GM12878 (cell line): ENCODE results near the gene TMEM18. TPM values are rescaled to one million over a fixed set of nuclear protein-coding genes. Genes with fewer than 3 reads are reported as not detected.
A peak's percentile ranks its signal among the peaks of the same experiment; 100 is the strongest.

Experiments used
- ATAC-seq: fragments of 200-7000 bp; cut with Tn5 transposase; 3 replicates; pipeline ENCODE4 v1.9.1; 2020; ENCODE audit warnings: mild to moderate bottlenecking, moderate library complexity
- BruUV-seq: library from RNA; stranded (reverse); fragments of 400-500 nt; replicated peaks from 2 replicates; lab custom pipeline; 2021; lab: Mats Ljungman, UMichigan
- CTCF ChIA-PET: fragments of 300-600 bp; sonication (Branson Sonifier 250); formaldehyde crosslinking; extraction: SDS; loops from one replicate; lab custom pipeline; 2021; ENCODE audit warnings: inconsistent platforms; lab: Yijun Ruan, JAX
- POLR2A ChIA-PET: fragments of 350-600 bp; formaldehyde crosslinking; extraction: SDS; loops from one replicate; lab custom pipeline; 2021; ENCODE audit warnings: inconsistent platforms; lab: Charles Lee
- RAD21 ChIA-PET: fragments of 300-600 bp; sonication (Branson Sonifier 250); formaldehyde crosslinking; loops from one replicate; lab custom pipeline; 2023; ENCODE audit warnings: antibody characterized with exemption; ENCODE audit not compliant: unreplicated experiment; lab: Charles Lee
- SMC1A ChIA-PET: fragments of 300-600 bp; sonication (Branson Sonifier 250); formaldehyde crosslinking; loops from one replicate; lab custom pipeline; 2023; ENCODE audit not compliant: unreplicated experiment, uncharacterized antibody; lab: Charles Lee
- DNase-seq: peaks from one replicate; pipeline ENCODE4 v3.0.0-alpha.2; 2011; ENCODE audit warnings: low read depth, low spot score
- FAIRE-seq: peaks from 3 replicates; lab custom pipeline; 2011; peaks lifted over from hg19 to GRCh38; lab: Jason Lieb, UNC
- H2AFZ ChIP-seq: 2 replicates; pipeline ENCODE4 v1.6.0; 2011; ENCODE audit warnings: low read depth, low read length, control low read depth; ENCODE audit not compliant: control insufficient read depth
- H3K27ac ChIP-seq: 2 replicates; pipeline ENCODE4 v1.5.1; 2011; ENCODE audit warnings: control low read depth; ENCODE audit not compliant: control insufficient read depth, insufficient read depth
- H3K27me3 ChIP-seq, 2 experiments: replicated peaks in 1 of 2; 2 replicates each; pipeline versions ENCODE4 v1.6.0 to v1.6.1; 2011; ENCODE audit warnings: low read length in 1 of 2; ENCODE audit not compliant: control insufficient read depth in 2 of 2, insufficient read depth in 2 of 2
- H3K36me3 ChIP-seq, 2 experiments: 2 replicates each; pipeline ENCODE4 v1.5.1; 2011; ENCODE audit warnings: low read length in 1 of 2; ENCODE audit not compliant: control insufficient read depth in 2 of 2, insufficient read depth in 2 of 2
- H3K4me1 ChIP-seq: 2 replicates; pipeline ENCODE4 v1.6.1; 2011; ENCODE audit warnings: mild to moderate bottlenecking, low read length, moderate library complexity, mixed read lengths; ENCODE audit not compliant: control insufficient read depth, insufficient read depth
- H3K4me2 ChIP-seq: 2 replicates; pipeline ENCODE4 v1.6.0; 2011; ENCODE audit warnings: control low read depth; ENCODE audit not compliant: control insufficient read depth, insufficient read depth
- H3K4me3 ChIP-seq: fragments of 200-600 bp; sonication (generic); 2 replicates; pipeline ENCODE4 v1.5.1; 2016
- H3K79me2 ChIP-seq: 2 replicates; pipeline ENCODE4 v1.6.0; 2011; ENCODE audit warnings: low read length; ENCODE audit not compliant: control insufficient read depth, insufficient read depth
- H3K9ac ChIP-seq: 2 replicates; pipeline ENCODE4 v1.8.0; 2011; ENCODE audit warnings: low read length, control low read depth, mixed read lengths; ENCODE audit not compliant: control insufficient read depth, insufficient read depth
- H3K9me3 ChIP-seq: replicated peaks from 3 replicates; pipeline ENCODE4 v1.5.1; 2011; ENCODE audit warnings: mild to moderate bottlenecking, low read length; ENCODE audit not compliant: control insufficient read depth, insufficient read depth
- H4K20me1 ChIP-seq: 2 replicates; pipeline ENCODE4 v1.6.0; 2011; ENCODE audit not compliant: control insufficient read depth, insufficient read depth
- CTCF ChIP-seq, 3 experiments: IDR thresholded peaks in 2 of 3; conservative IDR thresholded peaks in 1 of 3; 2 replicates each; pipeline ENCODE4 v1.5.1; 2011; ENCODE audit warnings: low read depth in 3 of 3, low read length in 3 of 3, mild to moderate bottlenecking in 3 of 3, control low read depth in 2 of 3, moderate library complexity in 2 of 3, inconsistent platforms in 1 of 3, mixed read lengths in 1 of 3; ENCODE audit not compliant: control insufficient read depth in 2 of 3, insufficient read depth in 1 of 3; ENCODE audit errors: extremely low read depth in 1 of 3
- ESRRA ChIP-seq: IDR thresholded peaks from 2 replicates; pipeline ENCODE4 v1.6.1; 2012; ENCODE audit warnings: mild to moderate bottlenecking, low read length, improper control_type of control experiment
- MTA3 ChIP-seq: IDR thresholded peaks from 2 replicates; pipeline ENCODE4 v1.6.1; 2012; ENCODE audit warnings: low read length, inconsistent platforms, borderline replicate concordance
- RAD21 ChIP-seq: IDR thresholded peaks from 2 replicates; pipeline ENCODE4 v1.6.1; 2011; ENCODE audit warnings: mild to moderate bottlenecking, low read depth, low read length, moderate library complexity; ENCODE audit not compliant: insufficient read depth
- TARDBP ChIP-seq: IDR thresholded peaks from 2 replicates; pipeline ENCODE4 v1.6.1; 2016; ENCODE audit warnings: borderline replicate concordance
- ZBTB11 ChIP-seq: fragments of 450-650 bp; formaldehyde crosslinking; IDR thresholded peaks from 2 replicates; pipeline ENCODE4 v1.5.0; 2022; ENCODE audit warnings: mild to moderate bottlenecking, missing genetic modification characterization
- WGBS: methylation state at CpG from one replicate; pipeline ENCODE4 v1.1.6; 2016; ENCODE audit warnings: low lambda C conversion rate; ENCODE audit not compliant: insufficient replicate concordance, insufficient coverage; ENCODE audit errors: missing lambda C conversion rate; 5-methylcytosine and 5-hydroxymethylcytosine counted together
- in situ Hi-C: fragments of 300-500 bp; cut with MboI; formaldehyde crosslinking; loops from 9 replicates; pipeline ENCODE4 v1.14.3; 2018; ENCODE audit warnings: mixed read lengths
- intact Hi-C: fragments of 100-400 bp; cut with micrococcal nuclease; formaldehyde crosslinking; loops from one replicate; pipeline ENCODE4 v1.14.2; 2022; ENCODE audit not compliant: unreplicated experiment
- polyA plus RNA-seq, 11 experiments: library from polyadenylated mRNA; depleted of rRNA in 4 of 11; unstranded in 6 of 11; stranded (reverse) in 5 of 11; fragments of >200 nt; fragmentation: Nextera tagmentation in 4 of 11; fragmentation: Illumina TruSeq in 1 of 11; extraction: Ambion mirVana in 4 of 11; extraction: Trizol in 1 of 11; gene quantifications; 1 replicate in 1 of 11; 2 replicates in 10 of 11; pipeline versions ENCODE4 v1.2.1 to v1.2.3, GENCODE V29; 2011 to 2016; ENCODE audit warnings: inconsistent platforms in 2 of 11, missing spikeins in 2 of 11, low read depth in 1 of 11
- total RNA-seq, 4 experiments: library from RNA; depleted of rRNA in 3 of 4; stranded (reverse); fragments of >200 nt in 3 of 4; fragmentation: Illumina TruSeq in 1 of 4; extraction: Trizol in 1 of 4; gene quantifications; 2 replicates each; pipeline versions ENCODE4 v1.2.1 to v1.2.3, GENCODE V29; 2013 to 2021
- TF ChIP-seq, protein P1 (sequence below): fragments of 450-650 bp; IDR thresholded peaks from 2 replicates; pipeline ENCODE4 v1.6.1; 2018; ENCODE audit warnings: mild to moderate bottlenecking, low read depth, moderate library complexity; ENCODE audit not compliant: partially characterized antibody

The TMEM18 gene
- total and polyA plus RNA-seq, 10 of the 15 experiments (the other 5 are each of a cell fraction or from before 2014, with no cell fraction given) = 11.2 to 56.3 (median 26.0) TPM

GRCh38 chr2:667332-667999 is 9.7 kb downstream of the TMEM18 start:
- Histone ChIP-seq H3K4me3 (no peak overlapping the region), H3K9ac (no peak overlapping the region), H3K36me3 (peaks cover 15 to 39% of the 10 kb centered on the region in 2 experiments), H3K4me1 (no peaks in the 10 kb centered on the region; the same call in 1 of the 2 replicates), H3K27ac (no peak overlapping the region), H3K27me3 (no peaks in the 10 kb centered on the region), H3K79me2 (no peaks in the 10 kb centered on the region), H4K20me1 (no peaks in the 10 kb centered on the region), H3K4me2 (no peak overlapping the region), H3K9me3 (peaks cover 20% of the 10 kb centered on the region), H2AFZ (no peak overlapping the region)
- in situ Hi-C loops = no loop called here
- intact Hi-C loops = no loop called here
- RAD21 ChIA-PET = no interaction called here
- BruUV-seq = no TSS peak
- SMC1A ChIA-PET = no interaction called here
- 78% methylated on average over 5 of the region's 5 CpGs for WGBS
- POLR2A ChIA-PET = no interaction called here
- no peak for DNase-seq
- peak; percentile 72 for ATAC-seq
- no peak for FAIRE-seq
- TF ChIP-seq CTCF (IDR thresholded peaks at IDR 0.05 in 2 of 3, conservative IDR thresholded peaks at IDR 0.05 in 1 of 3; ENCODE audit: control insufficient read depth in 2 of 3, extremely low read depth in 1 of 3, insufficient read depth in 1 of 3, low read depth in 3 of 3, low read length in 3 of 3) = peak; percentile 16 to 27 (median 19); a peak in 2 of 6 replicates
- TF ChIP-seq MTA3 = no peak
- TF ChIP-seq RAD21 = 0 out of 2 replicates have a peak, but pooled peaks have one; percentile 16
- CTCF ChIA-PET = no interaction called here

GRCh38 chr2:666441-666840 is 10.8 kb downstream of the TMEM18 start:
- DNase-seq (no peak), FAIRE-seq (no peak), ATAC-seq (no peak)
- Histone ChIP-seq H3K27me3 (no peaks in the 10 kb centered on the region), H3K9ac (no peak overlapping the region), H3K27ac (no peak overlapping the region), H3K4me1 (no peaks in the 10 kb centered on the region), H3K79me2 (no peaks in the 10 kb centered on the region), H2AFZ (no peak overlapping the region), H3K4me2 (no peak overlapping the region), H3K4me3 (no peak overlapping the region), H4K20me1 (no peaks in the 10 kb centered on the region), H3K9me3 (peaks cover 20% of the 10 kb centered on the region), H3K36me3 (peaks cover 14 to 32% of the 10 kb centered on the region in 2 experiments)
- ChIA-PET POLR2A (no interaction called here), SMC1A (no interaction called here), RAD21 (no interaction called here), CTCF (no interaction called here)
- WGBS = 96% methylated on average over 15 of the region's 15 CpGs
- BruUV-seq = no TSS peak
- intact Hi-C loops (no loop called here), in situ Hi-C loops (no loop called here)
- no peak for TF ChIP-seq ZBTB11 (CRISPR knock-in tag)
- TF ChIP-seq MTA3 = no peak
- TF ChIP-seq TARDBP = no peak
- TF ChIP-seq, protein P1, sequence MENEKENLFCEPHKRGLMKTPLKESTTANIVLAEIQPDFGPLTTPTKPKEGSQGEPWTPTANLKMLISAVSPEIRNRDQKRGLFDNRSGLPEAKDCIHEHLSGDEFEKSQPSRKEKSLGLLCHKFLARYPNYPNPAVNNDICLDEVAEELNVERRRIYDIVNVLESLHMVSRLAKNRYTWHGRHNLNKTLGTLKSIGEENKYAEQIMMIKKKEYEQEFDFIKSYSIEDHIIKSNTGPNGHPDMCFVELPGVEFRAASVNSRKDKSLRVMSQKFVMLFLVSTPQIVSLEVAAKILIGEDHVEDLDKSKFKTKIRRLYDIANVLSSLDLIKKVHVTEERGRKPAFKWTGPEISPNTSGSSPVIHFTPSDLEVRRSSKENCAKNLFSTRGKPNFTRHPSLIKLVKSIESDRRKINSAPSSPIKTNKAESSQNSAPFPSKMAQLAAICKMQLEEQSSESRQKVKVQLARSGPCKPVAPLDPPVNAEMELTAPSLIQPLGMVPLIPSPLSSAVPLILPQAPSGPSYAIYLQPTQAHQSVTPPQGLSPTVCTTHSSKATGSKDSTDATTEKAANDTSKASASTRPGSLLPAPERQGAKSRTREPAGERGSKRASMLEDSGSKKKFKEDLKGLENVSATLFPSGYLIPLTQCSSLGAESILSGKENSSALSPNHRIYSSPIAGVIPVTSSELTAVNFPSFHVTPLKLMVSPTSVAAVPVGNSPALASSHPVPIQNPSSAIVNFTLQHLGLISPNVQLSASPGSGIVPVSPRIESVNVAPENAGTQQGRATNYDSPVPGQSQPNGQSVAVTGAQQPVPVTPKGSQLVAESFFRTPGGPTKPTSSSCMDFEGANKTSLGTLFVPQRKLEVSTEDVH = no peak
- no peak for TF ChIP-seq ESRRA
